DMS79 treated with DMSO at 0.1 percent for 48 hours (cell line): ENCODE measurements around the gene HAND1.

Experiments used
- DNase-seq: peaks from one replicate; lab custom pipeline; 2025; lab: John Stamatoyannopoulos, UW

Gene HAND1

GRCh38 chr5:154478752-154479159 is 729 bp upstream of the HAND1 start:
- DNase-seq = no peak

DNA sequence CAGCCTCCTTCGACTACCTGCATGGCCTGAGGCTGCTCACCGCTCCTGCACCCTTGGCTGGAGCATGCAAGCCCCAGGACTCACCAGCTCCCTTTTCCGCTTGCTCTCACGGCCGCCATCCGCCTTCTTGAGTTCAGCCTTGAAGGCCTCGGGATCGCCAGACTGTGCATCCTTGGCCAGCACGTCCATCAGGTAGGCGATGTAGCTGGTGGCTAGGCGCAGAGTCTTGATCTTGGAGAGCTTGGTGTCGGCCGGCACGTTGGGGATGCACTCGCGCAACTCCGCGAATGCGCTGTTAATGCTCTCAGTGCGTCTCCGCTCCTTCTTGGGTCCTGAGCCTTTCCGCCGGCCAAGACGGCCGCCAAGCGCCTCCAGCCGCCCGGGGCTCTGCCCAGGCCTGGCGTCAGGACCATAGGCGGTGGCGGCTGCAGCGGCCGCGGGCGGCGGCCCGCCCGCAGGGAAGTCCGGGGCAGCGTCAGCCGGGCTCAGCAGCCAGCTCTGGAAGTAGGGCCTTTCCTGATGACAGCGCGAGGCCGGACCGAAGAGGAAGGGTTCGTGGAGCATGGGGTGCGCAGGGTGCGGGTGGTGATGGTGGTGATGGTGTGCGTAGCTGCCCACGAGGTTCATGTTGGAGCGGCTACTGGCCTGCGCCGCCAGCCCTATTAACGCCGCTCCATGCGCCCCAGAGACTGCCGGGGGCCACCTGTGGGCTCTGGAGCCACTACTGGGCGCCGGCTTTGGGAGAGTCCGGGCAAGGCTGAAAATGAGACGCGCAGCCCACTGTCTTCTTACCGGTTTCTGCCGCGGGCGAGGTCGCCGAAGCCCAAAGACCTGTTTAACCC is 424 bp downstream of the HAND1 start:
- DNase-seq = no peak

DNA sequence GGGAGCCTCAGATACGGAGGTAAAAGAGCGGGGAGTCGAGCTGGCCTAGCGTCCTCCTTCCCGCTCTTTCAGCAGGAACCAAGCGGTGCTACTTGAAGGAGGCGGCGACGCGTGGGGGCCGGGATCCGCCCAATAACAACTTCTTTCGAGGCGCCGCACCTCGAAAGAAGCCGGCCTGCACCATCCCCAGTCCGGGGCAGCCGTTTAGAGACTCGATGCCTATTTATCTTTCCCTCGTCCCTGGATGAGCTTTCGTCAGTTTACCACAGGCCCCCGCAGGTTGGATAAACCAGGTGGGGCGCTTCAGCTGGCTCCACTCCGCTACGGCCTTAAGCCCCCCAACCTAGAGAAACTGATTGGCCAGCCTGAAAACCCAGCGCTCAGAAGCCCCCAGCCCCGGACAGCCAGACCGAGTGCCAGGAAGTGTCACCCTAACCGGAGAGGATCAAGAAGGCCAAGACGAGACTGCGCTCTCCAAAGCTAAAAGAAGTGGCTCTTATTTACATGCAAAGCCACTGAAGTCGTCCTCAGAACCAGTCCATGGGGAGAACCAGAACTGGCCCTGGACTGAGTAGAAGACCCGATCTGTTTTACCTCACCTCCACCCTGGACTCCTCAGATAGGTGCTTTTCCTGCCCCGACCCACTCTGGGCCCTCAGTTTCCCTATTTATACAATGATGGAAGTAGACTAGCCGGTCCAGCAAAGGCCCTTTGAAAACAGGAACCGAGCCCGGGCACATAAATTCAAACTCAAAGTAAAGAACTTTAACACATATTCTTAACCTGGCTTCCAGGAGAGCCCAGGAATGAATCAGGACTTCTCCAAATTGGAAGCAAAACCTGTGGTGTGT is 1.4 kb downstream of the HAND1 start:
- no peak for DNase-seq

DNA sequence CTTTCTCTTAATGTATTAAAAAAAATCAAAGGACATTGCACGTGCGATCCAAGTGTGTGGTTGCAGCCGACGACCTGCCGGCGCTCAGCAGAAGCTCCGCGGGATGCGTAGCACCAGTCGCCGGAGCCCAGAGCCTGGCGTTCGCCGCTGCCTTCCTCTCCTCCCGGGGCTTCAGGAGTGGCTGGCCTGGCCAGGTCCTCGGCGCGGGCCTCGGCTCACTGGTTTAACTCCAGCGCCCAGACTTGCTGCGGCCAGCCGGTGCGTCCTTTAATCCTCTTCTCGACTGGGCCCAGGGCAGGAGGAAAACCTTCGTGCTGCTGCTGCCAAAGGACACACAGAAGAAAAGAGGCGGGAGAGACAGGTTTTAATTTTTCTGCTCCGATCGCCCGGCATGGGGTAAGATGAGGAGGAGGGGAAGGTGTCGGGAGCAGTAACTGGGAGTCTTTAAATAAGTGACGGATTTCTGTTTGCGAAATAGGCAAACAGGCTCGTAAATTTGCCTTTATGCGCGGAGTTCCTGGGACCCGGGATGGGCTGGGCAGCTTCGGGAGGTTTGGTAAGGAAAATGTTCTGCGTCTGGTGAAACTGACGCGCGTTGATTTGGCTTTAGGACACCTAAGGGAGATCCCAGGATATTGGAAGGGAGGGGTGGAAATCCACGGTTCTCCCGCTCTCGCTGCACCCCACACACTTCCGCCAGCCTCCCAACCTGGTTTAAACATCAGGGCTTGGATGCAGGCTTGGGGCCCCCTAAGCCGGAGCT is 2.3 kb downstream of the HAND1 start:
- DNase-seq = no peak

DNA sequence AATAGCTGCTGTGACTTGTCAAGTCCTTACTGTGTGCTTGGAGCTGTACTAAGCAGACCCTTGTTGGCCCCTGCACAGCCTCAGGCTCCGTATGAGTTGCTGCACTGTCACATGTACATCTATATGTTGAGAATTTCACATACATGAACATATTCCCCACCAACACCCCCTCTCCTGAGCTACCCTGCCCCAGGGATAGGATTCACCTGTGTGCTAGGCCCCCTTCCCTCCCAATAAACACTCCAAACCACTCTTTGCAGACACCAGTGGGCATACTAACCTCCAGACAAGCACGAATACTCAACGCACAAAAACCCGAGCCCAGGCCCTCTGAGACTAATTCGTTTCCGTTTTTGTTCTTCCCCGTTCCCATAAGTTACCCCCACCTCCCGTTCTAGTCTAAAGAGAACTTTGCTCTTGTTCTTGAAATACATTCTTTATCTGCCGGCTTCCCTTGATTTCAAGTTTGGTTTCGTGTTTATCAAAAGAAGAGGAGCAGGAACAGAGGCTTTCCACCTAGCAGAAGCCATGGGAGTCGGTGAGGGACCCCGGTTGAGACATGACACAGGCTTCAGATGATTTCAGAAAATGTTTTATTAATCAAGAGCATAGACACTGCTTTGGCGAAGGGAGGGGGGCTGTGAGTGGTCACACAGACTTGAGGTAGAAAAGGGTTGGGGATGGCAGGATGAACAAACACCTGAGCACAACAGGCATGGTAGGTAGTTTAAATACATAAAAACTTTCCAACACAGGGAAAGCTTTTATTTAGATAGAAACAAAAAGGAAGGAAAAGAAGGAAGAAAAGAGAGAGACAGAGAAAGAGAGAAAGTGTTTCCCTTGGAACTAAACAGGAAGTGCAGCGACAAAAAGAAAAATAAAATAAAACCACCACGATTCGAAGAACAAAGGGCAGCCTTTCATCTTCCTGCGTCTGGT is 3.4 kb downstream of the HAND1 start:
- no peak for DNase-seq

GRCh38 chr5:154473581-154474283 is 4.3 kb downstream of the HAND1 start:
- no peak for DNase-seq

DNA sequence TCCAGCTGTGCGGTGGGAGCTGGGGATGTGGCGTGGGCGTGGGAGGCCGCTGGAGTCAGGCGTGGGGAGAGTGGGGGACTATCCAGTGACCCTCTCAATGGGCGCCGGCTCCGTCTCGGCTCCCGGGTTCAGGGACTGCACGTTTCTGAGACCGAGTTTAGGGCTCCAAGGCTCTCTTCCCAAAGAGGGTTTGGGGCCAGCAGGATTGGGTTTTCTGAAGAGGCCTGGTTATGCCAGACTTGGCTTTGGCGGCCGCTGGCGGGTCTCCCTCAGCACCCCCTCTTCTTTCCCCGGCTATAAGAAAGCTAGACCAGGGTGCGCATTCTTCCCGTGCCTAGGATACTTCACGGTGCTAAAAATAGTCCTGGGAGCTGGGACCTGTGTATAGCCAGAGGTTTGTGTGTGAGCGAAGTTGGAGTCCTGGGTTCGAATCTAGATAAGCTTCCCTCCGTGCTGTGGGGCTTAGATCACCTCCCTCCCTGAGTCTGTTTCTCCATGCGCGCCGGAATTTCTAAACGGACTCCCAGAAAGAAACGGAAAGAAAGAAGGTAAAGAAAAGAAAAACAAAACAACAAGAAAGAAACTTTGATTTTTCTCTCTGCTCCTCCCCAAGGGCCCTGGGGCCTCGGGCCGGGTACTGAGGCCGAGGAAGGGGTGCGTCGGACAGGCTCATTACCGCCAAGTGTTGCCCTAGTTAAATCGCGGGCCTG is 5.0 kb downstream of the HAND1 start:
- no peak for DNase-seq

DNA sequence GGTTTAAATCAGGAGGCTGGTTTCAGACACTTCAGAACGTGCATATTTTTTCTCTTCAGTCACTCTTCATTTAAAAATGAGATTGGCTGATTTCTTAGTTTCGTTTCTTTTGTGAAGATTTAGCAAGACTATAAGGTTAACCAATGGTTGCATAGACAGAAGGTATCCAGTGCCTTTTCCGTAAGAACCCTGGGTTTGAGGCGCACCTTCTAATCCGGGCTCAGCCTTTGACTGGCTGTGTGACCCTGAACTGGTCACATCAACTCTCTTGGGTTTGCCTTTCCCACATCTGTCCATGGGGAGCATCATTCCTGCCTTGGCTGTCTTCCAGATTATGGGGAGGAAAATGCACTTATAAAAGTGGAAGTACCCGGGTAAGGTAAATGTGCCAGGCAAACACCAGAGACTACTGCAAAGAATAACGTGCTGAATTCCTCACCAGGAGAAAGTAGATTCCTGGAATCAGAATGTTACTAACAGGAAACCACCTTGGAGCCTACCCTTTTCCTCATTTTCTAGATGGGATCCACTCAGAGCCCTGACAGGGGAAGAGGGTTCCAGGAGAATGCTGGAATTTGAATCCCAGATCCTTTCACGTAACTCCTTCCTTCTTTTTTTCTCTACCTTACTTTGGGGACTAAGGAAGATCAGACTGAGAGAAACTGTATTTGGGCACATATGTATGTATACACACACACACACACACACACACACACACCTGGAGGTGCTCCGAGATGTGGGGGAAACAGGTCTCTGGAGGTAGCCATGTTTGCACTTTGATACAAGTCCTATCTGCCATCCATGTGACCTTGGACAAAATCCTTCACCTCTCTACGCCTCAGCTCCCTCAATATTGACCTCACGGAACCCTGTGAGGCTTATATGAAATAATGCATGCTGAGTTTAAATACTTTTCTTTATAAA is 6.8 kb downstream of the HAND1 start:
- no peak for DNase-seq

DNA sequence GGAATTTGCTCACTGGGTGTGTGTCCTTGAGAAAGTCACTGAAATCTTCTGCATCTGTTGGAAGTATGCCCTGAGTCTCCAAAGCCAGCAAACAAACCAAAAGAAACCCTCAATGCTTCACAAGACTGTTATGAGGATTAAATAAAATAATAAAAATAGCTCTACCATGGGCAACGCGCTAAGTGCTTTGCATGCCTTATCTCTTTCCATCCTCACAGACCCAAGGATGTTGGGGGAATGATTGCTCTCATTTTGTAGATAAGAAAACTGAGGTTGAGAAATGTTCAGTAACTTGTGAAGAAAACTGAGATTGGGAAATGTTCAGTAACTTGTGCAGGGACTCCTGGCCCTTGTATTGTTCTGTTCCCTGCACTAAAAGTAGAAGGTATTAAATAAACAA is 7.9 kb downstream of the HAND1 start:
- no peak for DNase-seq

DNA sequence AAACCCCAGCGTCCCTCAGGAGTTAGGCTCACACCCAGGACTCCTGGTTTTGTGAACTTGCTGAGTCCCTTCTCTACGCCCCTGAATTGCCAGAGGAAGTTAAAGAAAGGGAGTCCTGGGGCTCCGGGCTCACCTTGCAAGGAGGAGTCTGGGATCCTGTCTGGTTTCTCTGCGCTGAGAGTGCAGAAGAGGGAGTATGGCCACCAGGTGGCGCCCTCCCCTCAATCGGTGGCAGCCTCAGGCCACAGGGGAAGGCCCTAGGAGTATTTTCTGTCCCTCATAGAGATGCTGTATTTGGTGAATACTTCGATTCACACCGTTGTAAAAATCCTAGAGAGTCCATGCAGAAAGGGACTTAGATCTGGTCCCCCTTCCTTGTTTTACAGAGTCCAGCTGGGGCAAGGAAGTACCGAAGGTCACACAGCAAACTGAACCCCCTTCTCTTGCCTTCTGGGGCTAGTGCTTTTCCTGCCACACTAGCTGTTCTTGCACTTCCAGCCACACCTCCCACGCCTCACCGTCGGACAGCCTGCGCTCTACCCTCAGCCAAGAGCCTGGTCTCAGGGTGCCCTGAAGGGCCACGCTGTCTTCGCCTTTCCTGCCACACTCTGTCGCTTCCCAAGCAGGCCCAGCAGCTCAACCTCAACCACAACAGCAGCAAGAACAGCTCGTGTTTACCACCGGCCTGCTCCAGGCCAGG is 10.2 kb downstream of the HAND1 start:
- DNase-seq = peak; percentile 47

DNA sequence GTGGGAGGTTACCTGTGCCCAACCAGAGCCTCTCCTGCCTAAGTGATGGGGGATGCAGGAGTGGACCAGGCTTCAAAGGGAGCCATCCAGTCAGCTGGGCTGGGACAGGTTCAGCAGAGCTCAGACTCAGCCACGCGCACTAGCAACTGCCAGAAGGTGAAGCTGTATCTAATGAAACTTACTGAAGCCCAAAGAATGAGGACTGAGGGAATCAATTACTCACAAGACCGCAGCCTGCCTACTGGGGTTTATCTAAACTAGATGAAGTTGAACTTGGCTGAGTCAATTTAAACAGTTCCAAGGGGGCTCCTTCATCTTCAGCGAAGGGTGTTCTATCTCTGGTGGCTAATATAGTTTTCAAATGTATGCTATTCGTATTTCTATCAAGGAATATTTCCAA is 11.4 kb downstream of the HAND1 start:
- no peak for DNase-seq

DNA sequence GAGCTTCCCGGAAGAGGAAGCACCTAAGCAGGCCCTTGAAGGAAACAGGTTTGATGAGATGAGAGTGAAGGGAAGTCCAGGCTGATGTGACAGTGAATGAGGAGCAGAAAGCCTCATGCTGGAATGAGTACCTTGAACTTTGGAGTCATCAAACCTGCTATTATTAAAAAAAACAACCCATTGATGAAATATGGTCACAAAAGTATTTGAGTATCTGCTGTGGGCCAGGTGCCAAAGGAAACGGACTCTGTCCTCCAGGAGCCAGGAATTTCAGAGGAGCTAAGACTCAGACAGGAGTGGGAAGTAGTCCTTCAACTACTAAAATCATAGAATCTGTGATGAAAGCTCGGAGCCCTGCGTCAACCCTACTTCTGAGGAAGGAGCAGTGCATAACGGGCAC is 11.9 kb downstream of the HAND1 start:
- no peak for DNase-seq

DNA sequence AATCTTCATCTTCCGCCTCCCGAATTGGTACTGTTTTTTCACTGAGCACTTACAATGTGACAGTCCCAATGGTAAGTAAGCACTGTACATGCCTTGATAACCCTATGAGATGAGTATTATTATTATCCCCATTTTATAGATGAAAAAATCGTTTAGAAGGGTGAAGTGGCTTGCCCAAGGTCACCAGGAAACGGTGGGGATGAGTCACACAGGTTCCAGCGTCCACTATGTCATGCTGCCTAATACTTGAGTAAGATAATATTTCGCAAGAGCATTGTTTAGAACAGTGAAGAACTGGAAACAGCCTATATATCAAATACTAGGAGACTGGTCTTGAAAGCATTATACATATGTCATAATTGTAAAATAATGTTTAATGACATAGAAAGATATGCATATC is 12.9 kb downstream of the HAND1 start:
- no peak for DNase-seq

- DNase-seq = no peak
These were observed 13.6 kb downstream of the HAND1 start for GRCh38 chr5:154464438-154464837.

DNA sequence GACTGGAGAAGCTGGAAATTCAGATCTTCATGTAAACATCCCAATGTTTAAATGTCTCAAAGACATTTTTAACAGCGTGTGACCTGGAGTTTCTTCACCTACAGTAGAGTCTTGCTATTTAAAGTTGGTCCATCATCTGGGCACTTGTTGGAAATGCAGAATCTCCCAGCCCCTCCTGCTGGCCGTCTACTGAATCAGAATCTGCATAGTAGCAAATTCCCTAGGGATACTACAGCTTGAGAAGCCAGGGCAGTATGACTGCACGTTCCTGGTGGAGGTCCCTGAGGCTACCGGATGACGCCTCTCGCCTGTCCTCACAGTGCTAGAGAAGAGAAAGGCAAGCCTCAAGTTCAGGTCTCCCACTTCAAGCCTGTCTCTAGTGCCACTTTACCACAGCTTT is 16.5 kb downstream of the HAND1 start:
- DNase-seq = peak; percentile 15

DNA sequence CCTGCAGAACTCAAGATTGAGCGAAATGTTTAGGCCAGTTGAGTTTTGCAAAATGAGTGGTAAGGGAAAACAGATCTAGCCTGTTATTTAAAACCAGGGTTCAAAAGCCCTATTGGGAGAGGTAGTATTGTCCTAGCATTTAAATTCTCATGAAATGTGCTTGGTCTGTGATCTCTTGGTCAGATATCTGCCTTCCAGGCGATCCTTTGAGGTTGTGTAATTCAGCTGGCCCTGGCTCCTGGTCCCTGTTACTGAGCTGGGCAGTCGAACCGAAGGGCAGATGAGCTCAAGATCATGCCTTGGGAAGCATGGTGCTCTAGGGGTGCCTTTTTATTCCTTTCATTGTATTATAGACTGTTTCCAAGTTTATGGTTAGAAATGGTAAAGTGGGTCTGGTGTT is 17.9 kb downstream of the HAND1 start:
- no peak for DNase-seq

GRCh38 chr5:154459015-154459414 is 19.0 kb downstream of the HAND1 start:
- no peak for DNase-seq

DNA sequence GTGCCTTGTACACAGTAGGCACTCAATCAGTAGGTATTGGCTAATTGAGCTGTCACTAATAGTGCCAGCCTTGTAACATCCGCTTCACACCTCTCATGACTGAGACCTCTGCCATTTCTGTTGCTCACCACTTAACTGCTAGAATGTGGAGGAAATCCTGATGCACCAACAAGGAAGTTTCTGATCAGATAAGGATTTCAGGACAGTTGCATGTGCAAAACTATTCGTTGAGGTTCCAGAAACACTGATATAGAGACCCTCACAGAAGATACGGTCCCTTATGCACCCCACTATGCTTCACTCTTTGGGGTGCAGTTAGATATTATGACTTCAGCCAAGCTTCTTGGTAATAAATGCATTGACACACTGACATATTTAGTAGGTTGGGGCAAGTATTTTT is 21.5 kb downstream of the HAND1 start:
- no peak for DNase-seq
